MM.1S (cell line): ENCODE results near the gene RABEPK.

Experiments
- CTCF ChIP-seq: fragments of 300-600 bp; sonication (generic); IDR thresholded peaks from 2 replicates; pipeline ENCODE4 v1.5.1; 2016; ENCODE audit warnings: antibody characterized with exemption, low read length, mixed read lengths
- EZH2 ChIP-seq: fragments of 300-600 bp; sonication (generic); optimal IDR thresholded peaks from 2 replicates; pipeline ENCODE3; 2017; ENCODE audit warnings: low read depth, mild to moderate bottlenecking, antibody characterized with exemption, low read length, mixed read lengths
- EZH2phosphoT487 ChIP-seq: fragments of 300-600 bp; sonication (generic); IDR thresholded peaks from 2 replicates; pipeline ENCODE4 v1.6.1; 2018; ENCODE audit warnings: antibody characterized with exemption, low read length

GRCh38 chr9:125255781-125256391 lies 55.5 kb downstream of the RABEPK start:
- no peak; the same call in 1 of the 2 replicates for TF ChIP-seq CTCF
- TF ChIP-seq EZH2, result no peak
- no peak for TF ChIP-seq EZH2phosphoT487
